Measurements from ENCODE around the gene ATP2B2. TPM values are rescaled to one million over a fixed set of nuclear protein-coding genes. Genes with fewer than 3 reads are reported as not detected.

Gene ATP2B2
- total and polyA plus RNA-seq, 9 of the 15 experiments (the other 6 are each of a cell fraction or from before 2014, with no cell fraction given), result 0.06 TPM; not detected in 8

DNA sequence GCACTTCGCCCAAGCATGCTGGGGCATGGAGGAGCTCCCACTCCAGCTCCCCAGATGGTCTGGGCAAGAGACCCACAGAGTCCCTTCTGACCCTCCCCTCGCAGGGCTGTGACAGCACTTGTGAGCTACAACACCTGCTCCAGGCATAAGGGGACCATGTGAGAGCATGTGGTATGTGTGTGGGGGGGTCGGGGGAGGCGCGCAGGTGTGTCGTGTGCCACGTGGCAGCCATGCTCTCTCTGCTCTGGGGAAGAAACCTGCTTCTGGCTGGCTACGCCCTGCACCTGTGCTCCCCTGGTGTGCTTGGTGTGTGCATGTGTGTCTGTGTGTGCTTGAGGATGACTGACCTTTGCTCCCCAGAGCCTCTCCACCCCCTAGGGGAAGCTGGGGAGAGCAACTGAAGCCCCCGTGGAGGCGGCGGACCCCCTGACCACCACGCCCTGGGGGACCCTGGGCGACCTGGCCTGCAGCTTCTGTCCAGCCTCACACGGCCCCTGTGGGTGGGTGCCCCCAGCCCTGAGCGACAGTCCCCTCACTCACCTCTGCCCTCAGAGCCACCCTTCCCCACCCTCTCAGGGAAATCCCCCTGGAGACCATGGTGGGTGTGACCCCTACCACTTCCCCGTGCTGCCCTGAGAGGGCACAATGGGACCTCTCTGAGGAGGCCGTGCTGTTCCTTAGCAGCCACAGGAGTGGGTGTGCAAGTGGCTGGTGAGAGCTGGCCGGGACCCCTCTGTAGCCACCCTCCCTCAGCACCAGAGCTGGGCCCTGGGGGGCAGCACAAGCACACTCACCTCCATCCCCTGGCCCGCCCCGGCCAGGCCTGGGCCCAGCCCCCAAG, 167.8 kb downstream of the ATP2B2 start (continued):
- TF ChIP-seq, protein P1, sequence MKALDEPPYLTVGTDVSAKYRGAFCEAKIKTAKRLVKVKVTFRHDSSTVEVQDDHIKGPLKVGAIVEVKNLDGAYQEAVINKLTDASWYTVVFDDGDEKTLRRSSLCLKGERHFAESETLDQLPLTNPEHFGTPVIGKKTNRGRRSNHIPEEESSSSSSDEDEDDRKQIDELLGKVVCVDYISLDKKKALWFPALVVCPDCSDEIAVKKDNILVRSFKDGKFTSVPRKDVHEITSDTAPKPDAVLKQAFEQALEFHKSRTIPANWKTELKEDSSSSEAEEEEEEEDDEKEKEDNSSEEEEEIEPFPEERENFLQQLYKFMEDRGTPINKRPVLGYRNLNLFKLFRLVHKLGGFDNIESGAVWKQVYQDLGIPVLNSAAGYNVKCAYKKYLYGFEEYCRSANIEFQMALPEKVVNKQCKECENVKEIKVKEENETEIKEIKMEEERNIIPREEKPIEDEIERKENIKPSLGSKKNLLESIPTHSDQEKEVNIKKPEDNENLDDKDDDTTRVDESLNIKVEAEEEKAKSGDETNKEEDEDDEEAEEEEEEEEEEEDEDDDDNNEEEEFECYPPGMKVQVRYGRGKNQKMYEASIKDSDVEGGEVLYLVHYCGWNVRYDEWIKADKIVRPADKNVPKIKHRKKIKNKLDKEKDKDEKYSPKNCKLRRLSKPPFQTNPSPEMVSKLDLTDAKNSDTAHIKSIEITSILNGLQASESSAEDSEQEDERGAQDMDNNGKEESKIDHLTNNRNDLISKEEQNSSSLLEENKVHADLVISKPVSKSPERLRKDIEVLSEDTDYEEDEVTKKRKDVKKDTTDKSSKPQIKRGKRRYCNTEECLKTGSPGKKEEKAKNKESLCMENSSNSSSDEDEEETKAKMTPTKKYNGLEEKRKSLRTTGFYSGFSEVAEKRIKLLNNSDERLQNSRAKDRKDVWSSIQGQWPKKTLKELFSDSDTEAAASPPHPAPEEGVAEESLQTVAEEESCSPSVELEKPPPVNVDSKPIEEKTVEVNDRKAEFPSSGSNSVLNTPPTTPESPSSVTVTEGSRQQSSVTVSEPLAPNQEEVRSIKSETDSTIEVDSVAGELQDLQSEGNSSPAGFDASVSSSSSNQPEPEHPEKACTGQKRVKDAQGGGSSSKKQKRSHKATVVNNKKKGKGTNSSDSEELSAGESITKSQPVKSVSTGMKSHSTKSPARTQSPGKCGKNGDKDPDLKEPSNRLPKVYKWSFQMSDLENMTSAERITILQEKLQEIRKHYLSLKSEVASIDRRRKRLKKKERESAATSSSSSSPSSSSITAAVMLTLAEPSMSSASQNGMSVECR (CRISPR knock-in tag; IDR thresholded peaks at IDR 0.05), result 0 out of 2 replicates have a peak, but pooled peaks have one; percentile 40
- TF ChIP-seq, protein P2, sequence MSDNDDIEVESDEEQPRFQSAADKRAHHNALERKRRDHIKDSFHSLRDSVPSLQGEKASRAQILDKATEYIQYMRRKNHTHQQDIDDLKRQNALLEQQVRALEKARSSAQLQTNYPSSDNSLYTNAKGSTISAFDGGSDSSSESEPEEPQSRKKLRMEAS (CRISPR knock-in tag; IDR thresholded peaks at IDR 0.05), result peak; percentile 66
- TF ChIP-seq ZNF696 (CRISPR knock-in tag; conservative IDR thresholded peaks at IDR 0.05) (no peak), STAG1 (CRISPR knock-in tag; IDR thresholded peaks at IDR 0.05; ENCODE audit: borderline replicate concordance) (0 out of 2 replicates have a peak, but pooled peaks have one; percentile 7), RAD21 (CRISPR knock-in tag; conservative IDR thresholded peaks at IDR 0.05 in 1 of 2, IDR thresholded peaks at IDR 0.05 in 1 of 2) (no peak; a peak in 1 of 4 replicates)
- TF ChIP-seq, protein P3, sequence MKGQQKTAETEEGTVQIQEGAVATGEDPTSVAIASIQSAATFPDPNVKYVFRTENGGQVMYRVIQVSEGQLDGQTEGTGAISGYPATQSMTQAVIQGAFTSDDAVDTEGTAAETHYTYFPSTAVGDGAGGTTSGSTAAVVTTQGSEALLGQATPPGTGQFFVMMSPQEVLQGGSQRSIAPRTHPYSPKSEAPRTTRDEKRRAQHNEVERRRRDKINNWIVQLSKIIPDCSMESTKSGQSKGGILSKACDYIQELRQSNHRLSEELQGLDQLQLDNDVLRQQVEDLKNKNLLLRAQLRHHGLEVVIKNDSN (CRISPR knock-in tag; IDR thresholded peaks at IDR 0.05), result peak; percentile 42; the same call in 1 of the 2 replicates
- TF ChIP-seq, protein P4, sequence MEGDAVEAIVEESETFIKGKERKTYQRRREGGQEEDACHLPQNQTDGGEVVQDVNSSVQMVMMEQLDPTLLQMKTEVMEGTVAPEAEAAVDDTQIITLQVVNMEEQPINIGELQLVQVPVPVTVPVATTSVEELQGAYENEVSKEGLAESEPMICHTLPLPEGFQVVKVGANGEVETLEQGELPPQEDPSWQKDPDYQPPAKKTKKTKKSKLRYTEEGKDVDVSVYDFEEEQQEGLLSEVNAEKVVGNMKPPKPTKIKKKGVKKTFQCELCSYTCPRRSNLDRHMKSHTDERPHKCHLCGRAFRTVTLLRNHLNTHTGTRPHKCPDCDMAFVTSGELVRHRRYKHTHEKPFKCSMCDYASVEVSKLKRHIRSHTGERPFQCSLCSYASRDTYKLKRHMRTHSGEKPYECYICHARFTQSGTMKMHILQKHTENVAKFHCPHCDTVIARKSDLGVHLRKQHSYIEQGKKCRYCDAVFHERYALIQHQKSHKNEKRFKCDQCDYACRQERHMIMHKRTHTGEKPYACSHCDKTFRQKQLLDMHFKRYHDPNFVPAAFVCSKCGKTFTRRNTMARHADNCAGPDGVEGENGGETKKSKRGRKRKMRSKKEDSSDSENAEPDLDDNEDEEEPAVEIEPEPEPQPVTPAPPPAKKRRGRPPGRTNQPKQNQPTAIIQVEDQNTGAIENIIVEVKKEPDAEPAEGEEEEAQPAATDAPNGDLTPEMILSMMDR (IDR thresholded peaks at IDR 0.05 in 2 of 3, conservative IDR thresholded peaks at IDR 0.05 in 1 of 3; ENCODE audit: insufficient read depth in 2 of 3, low read depth in 1 of 3, low read length in 3 of 3), result peak in 2 of 3 experiments; percentile 23; a peak in 1 of 6 replicates
